Panc1 (cell line): ENCODE results near the gene RUFY1.

ENCODE experiments used
- CTCF ChIP-seq: fragments of 450-650 bp; IDR thresholded peaks from 2 replicates; pipeline ENCODE4 v1.5.1; 2017; ENCODE audit warnings: mild to moderate bottlenecking
- SIN3A ChIP-seq: IDR thresholded peaks from 2 replicates; pipeline ENCODE4 v1.6.1; 2012; ENCODE audit warnings: low read depth, mild to moderate bottlenecking, low read length, moderate library complexity, borderline replicate concordance; ENCODE audit not compliant: insufficient read depth
- TCF7L2 ChIP-seq: IDR thresholded peaks from 2 replicates; pipeline ENCODE4 v1.6.1; 2011; ENCODE audit warnings: mild to moderate bottlenecking, low read depth, low read length, inconsistent platforms

- TF ChIP-seq TCF7L2 (no peak), CTCF (no peak), SIN3A (no peak)
Observed at GRCh38 chr5:179554981-179555380, 4.6 kb downstream of the RUFY1 start.
